Sciatic nerve (tissue), 2 donors: ENCODE data around the gene UACA. TPM values are rescaled to one million over a fixed set of nuclear protein-coding genes. Genes with fewer than 3 reads are reported as not detected.
A peak's percentile ranks its signal among the peaks of the same experiment; 100 is the strongest.

ENCODE experiments used
- ATAC-seq: fragments of 200-7000 bp; cut with Tn5 transposase; one replicate; pipeline ENCODE4 v1.9.1; 2020; ENCODE audit warnings: mild to moderate bottlenecking, moderate library complexity
- DNase-seq: peaks from one replicate; pipeline ENCODE4 v3.0.0-alpha.2; 2020; ENCODE audit warnings: low spot score
- intact Hi-C: fragments of 100-400 bp; cut with DNase I; formaldehyde crosslinking; loops from one replicate; pipeline ENCODE4 v1.14.2; 2022
- total RNA-seq: library from RNA; stranded (reverse); fragmentation: NEBNext Ultra II Directional; extraction: Animal tissue kit (Norgen Biotek cat#: 25700); gene quantifications from one replicate; pipeline ENCODE4 v1.2.1, GENCODE V29; 2021
- donor health status: DM: no; HTN: no; CAD: no.
- donor health status: DM: no; HTN: no; CAD: no.

UACA gene
- total RNA-seq, 1 donor from 2014 or later: 251 TPM

- DNase-seq: no peak
- ATAC-seq: no peak
- intact Hi-C loops: no loop called here
Observed at GRCh38 chr15:70789213-70789612, 25.9 kb upstream of the UACA start.

GRCh38 chr15:70788114-70789049, 25.0 kb upstream of the UACA start:
- ATAC-seq: no peak
- intact Hi-C loops: no loop called here
- no peak for DNase-seq

- intact Hi-C loops: no loop called here
- no peak for ATAC-seq
- no peak for DNase-seq
Observed at GRCh38 chr15:70786996-70787395, 23.6 kb upstream of the UACA start.

- intact Hi-C loops: no loop called here
- DNase-seq: no peak
- ATAC-seq: no peak
Observed at GRCh38 chr15:70783610-70784022, 20.3 kb upstream of the UACA start.

GRCh38 chr15:70783041-70783440, 19.7 kb upstream of the UACA start:
- ATAC-seq: no peak

GRCh38 chr15:70781236-70781635, 17.9 kb upstream of the UACA start:
- intact Hi-C loops: no loop called here

More at GRCh38 chr15:70783041-70783440, 19.7 kb upstream of the UACA start:
- DNase-seq: no peak
- intact Hi-C loops: no loop called here

GRCh38 chr15:70778258-70779076, 15.1 kb upstream of the UACA start:
- intact Hi-C loops: no loop called here
- ATAC-seq: no peak
- no peak for DNase-seq

More at GRCh38 chr15:70781236-70781635, 17.9 kb upstream of the UACA start:
- DNase-seq (no peak), ATAC-seq (no peak)

GRCh38 chr15:70777170-70777926, 14.0 kb upstream of the UACA start:
- DNase-seq (no peak), ATAC-seq (no peak)
- intact Hi-C loops: no loop called here

- intact Hi-C loops: no loop called here
- ATAC-seq: no peak
- DNase-seq: no peak
Observed at GRCh38 chr15:70775160-70775559, 11.8 kb upstream of the UACA start.

GRCh38 chr15:70772402-70772801, 9.0 kb upstream of the UACA start:
- DNase-seq (no peak), ATAC-seq (no peak)
- intact Hi-C loops: no loop called here

GRCh38 chr15:70770863-70771262, 7.5 kb upstream of the UACA start:
- no peak for ATAC-seq
- no peak for DNase-seq
- intact Hi-C loops: no loop called here

GRCh38 chr15:70768257-70768883, 5.0 kb upstream of the UACA start:
- no peak for ATAC-seq
- DNase-seq: no peak
- intact Hi-C loops: no loop called here

GRCh38 chr15:70767667-70768066, 4.3 kb upstream of the UACA start:
- intact Hi-C loops: no loop called here
- no peak for ATAC-seq
- no peak for DNase-seq

GRCh38 chr15:70766597-70766996, 3.2 kb upstream of the UACA start:
- no peak for DNase-seq
- ATAC-seq: no peak
- intact Hi-C loops: no loop called here

- intact Hi-C loops: no loop called here
Observed at GRCh38 chr15:70765504-70766281, 2.3 kb upstream of the UACA start.

GRCh38 chr15:70763950-70764730, 782 bp upstream of the UACA start:
- ATAC-seq (no peak), DNase-seq (no peak)
- intact Hi-C loops: no loop called here

More at GRCh38 chr15:70765504-70766281, 2.3 kb upstream of the UACA start:
- ATAC-seq (peak; percentile 14), DNase-seq (no peak)

GRCh38 chr15:70762469-70763119, 764 bp downstream of the UACA start:
- intact Hi-C loops: no loop called here
- ATAC-seq: peak; percentile 58
- peak; percentile 72 for DNase-seq
